Psoas muscle (tissue), 8 donors: ENCODE measurements around the gene SLC38A10. TPM values are rescaled to one million over a fixed set of nuclear protein-coding genes. Genes with fewer than 3 reads are reported as not detected.

Experiments
- ATAC-seq, 4 donors: fragments of 200-7000 bp; cut with Tn5 transposase; one replicate each; pipeline ENCODE4 v1.9.1; 2020; ENCODE audit warnings: moderate library complexity in 3 of 4, mild to moderate bottlenecking in 2 of 4
- DNase-seq, 2 donors: peaks; one replicate each; pipeline ENCODE4 v3.0.0-alpha.2; 2020
- H3K27ac ChIP-seq: fragments of 200-600 bp; one replicate; pipeline ENCODE4 v1.8.0; 2022
- H3K27me3 ChIP-seq, 3 donors: fragments of 200-600 bp in 1 of 3; one replicate each; pipeline versions ENCODE4 v1.6.1 to v1.8.0; 2013 to 2022; ENCODE audit warnings: low read length in 2 of 3, mild to moderate bottlenecking in 2 of 3, moderate library complexity in 1 of 3; ENCODE audit not compliant: insufficient read depth in 3 of 3
- H3K36me3 ChIP-seq, 2 donors: fragments of 200-600 bp in 1 of 2; one replicate each; pipeline versions ENCODE4 v1.6.1 to v1.8.0; 2013 to 2022; ENCODE audit warnings: low read depth in 1 of 2, mild to moderate bottlenecking in 1 of 2, moderate library complexity in 1 of 2; ENCODE audit not compliant: insufficient read depth in 1 of 2
- H3K4me1 ChIP-seq: fragments of 200-600 bp; one replicate; pipeline ENCODE4 v1.8.0; 2022
- H3K4me3 ChIP-seq: fragments of 200-600 bp; one replicate; pipeline ENCODE4 v1.8.0; 2022; ENCODE audit warnings: mild to moderate bottlenecking
- H3K9me3 ChIP-seq: fragments of 200-600 bp; one replicate; pipeline ENCODE4 v1.8.0; 2022
- WGBS, 3 donors: extraction: QIAGEN DNeasy Blood & Tissue Kit; methylation state at CpG; one replicate each; pipeline versions ENCODE4 v1.1.6 to v1.1.7; 2013; 5-methylcytosine and 5-hydroxymethylcytosine counted together
- intact Hi-C, 2 donors: fragments of 100-400 bp; cut with DNase I; formaldehyde crosslinking; loops; one replicate each; pipeline versions ENCODE4 v1.11.0 to v1.14.2; 2022
- polyA plus RNA-seq, 3 donors: library from polyadenylated mRNA; stranded (reverse); fragments of 200-250 nt; gene quantifications; one replicate each; pipeline ENCODE4 v1.2.3, GENCODE V29; 2013
- total RNA-seq, 4 donors: library from RNA; stranded (reverse); fragmentation: NEBNext Ultra II Directional in 2 of 4; extraction: Animal tissue kit (Norgen Biotek cat#: 25700) in 2 of 4; gene quantifications; one replicate each; pipeline versions ENCODE4 v1.2.1 to v1.2.4, GENCODE V29; 2021 to 2023
- TF ChIP-seq, protein P1 (sequence below): fragments of 200-600 bp; IDR thresholded peaks from one replicate; pipeline ENCODE4 v1.8.0; 2022; ENCODE audit warnings: antibody characterized with exemption
- donor health status: healthy with polysubstance abuse.
- donor health status: DM: no; HTN: no; CAD: no; lungs with moderate emphysema.
- donor health status: Bipolar disorder and iron deficiency.
- donor health status: healthy.
- donor health status: DM: yes; HTN: yes; CAD: no.
- donor health status: DM: no; HTN: no; CAD: no.
- donor health status: DM: no; HTN: no; CAD: no.
- donor health status: DM: yes; HTN: yes; CAD: no.

Gene SLC38A10
- total and polyA plus RNA-seq, 7 donors, result 16.7 to 40.6 (median 19.8) TPM

GRCh38 chr17:81246343-81246670, 48.8 kb downstream of the SLC38A10 start:
- intact Hi-C loops, result loop anchor here in 1 of 2 donors (10.0 kb wide), 1 partner anchor 222 kb away; no protein-coding TSS in a partner anchor
- peak in 1 of 4 donors; percentile 4 for ATAC-seq
- Histone ChIP-seq H3K4me1 (no peaks in the 10 kb centered on the region), H3K4me3 (no peak overlapping the region), H3K27me3 (no peaks in the 10 kb centered on the region), H3K27ac (no peak overlapping the region), H3K9me3 (no peaks in the 10 kb centered on the region), H3K36me3 (peaks cover 0 to 22% of the 10 kb centered on the region in 2 donors)
- WGBS, 3 donors, result 65 to 86% (median 86%) methylated on average over 9 to 10 of the region's 10 CpGs
- peak; percentile 15 to 46 for DNase-seq
- TF ChIP-seq, protein P1, sequence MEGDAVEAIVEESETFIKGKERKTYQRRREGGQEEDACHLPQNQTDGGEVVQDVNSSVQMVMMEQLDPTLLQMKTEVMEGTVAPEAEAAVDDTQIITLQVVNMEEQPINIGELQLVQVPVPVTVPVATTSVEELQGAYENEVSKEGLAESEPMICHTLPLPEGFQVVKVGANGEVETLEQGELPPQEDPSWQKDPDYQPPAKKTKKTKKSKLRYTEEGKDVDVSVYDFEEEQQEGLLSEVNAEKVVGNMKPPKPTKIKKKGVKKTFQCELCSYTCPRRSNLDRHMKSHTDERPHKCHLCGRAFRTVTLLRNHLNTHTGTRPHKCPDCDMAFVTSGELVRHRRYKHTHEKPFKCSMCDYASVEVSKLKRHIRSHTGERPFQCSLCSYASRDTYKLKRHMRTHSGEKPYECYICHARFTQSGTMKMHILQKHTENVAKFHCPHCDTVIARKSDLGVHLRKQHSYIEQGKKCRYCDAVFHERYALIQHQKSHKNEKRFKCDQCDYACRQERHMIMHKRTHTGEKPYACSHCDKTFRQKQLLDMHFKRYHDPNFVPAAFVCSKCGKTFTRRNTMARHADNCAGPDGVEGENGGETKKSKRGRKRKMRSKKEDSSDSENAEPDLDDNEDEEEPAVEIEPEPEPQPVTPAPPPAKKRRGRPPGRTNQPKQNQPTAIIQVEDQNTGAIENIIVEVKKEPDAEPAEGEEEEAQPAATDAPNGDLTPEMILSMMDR, result no peak

DNA sequence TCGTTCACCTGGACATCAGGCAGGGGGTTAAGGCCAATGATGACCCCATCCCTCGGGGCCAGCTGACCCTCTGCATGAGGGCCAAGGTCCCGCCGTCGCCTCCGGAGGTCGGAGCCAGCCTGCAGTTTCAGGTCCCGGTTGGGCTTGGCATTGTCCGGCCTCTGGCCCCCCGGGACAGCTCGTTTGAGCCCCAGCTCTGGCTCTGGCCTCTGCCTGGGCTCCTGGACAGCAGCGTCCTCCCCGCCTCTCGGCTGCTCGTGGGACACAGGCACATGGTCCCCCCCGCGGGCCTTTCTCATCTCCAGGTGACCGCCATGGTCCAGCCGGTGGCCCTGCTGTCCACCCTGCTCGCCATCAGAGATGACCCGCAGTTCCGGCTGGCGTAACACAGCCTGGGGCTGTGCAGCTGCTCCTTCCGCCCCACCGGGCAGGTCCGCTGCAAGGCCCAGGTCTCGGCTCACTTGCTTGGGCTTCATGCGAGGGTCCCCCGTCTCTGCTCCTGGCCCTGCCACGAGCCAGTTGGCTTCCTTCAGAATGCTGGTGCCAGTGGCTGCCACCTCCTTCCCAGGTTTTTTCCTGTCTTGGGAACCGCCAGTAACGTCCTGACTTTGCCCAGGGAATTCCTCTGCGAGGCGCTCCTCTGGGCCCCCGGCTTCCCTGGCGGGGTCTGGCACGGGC, 49.3 kb downstream of the SLC38A10 start:
- DNase-seq, result peak; percentile 19 to 50
- Histone ChIP-seq H3K9me3 (no peaks in the 10 kb centered on the region), H3K4me3 (no peak overlapping the region), H3K4me1 (peaks cover under 1% of the 10 kb centered on the region), H3K27me3 (no peaks in the 10 kb centered on the region), H3K27ac (no peak overlapping the region), H3K36me3 (peaks cover 0 to 22% of the 10 kb centered on the region in 2 donors)
- no peak for ATAC-seq
- intact Hi-C loops, result loop anchor here in 1 of 2 donors (10.0 kb wide), 1 partner anchor 221 kb away; no protein-coding TSS in a partner anchor
- 59 to 67% (median 67%) methylated on average over 35 to 37 of the region's 37 CpGs for WGBS, 3 donors
- TF ChIP-seq, protein P1, result no peak

- Histone ChIP-seq H3K36me3 (peaks cover 0 to 17% of the 10 kb centered on the region in 2 donors), H3K27ac (no peak overlapping the region), H3K4me1 (peaks cover 7% of the 10 kb centered on the region), H3K27me3 (no peaks in the 10 kb centered on the region), H3K4me3 (no peak overlapping the region), H3K9me3 (no peaks in the 10 kb centered on the region)
- TF ChIP-seq, protein P1, result no peak
- WGBS, 3 donors, result 69 to 77% (median 74%) methylated on average over 25 of the region's 25 CpGs
- DNase-seq (peak; percentile 10 to 35), ATAC-seq (no peak)
- intact Hi-C loops, result loop anchor here in 1 of 2 donors (10.0 kb wide), 1 partner anchor 220 kb away; no protein-coding TSS in a partner anchor
Observed at GRCh38 chr17:81245024-81245664, 50.0 kb downstream of the SLC38A10 start.

DNA sequence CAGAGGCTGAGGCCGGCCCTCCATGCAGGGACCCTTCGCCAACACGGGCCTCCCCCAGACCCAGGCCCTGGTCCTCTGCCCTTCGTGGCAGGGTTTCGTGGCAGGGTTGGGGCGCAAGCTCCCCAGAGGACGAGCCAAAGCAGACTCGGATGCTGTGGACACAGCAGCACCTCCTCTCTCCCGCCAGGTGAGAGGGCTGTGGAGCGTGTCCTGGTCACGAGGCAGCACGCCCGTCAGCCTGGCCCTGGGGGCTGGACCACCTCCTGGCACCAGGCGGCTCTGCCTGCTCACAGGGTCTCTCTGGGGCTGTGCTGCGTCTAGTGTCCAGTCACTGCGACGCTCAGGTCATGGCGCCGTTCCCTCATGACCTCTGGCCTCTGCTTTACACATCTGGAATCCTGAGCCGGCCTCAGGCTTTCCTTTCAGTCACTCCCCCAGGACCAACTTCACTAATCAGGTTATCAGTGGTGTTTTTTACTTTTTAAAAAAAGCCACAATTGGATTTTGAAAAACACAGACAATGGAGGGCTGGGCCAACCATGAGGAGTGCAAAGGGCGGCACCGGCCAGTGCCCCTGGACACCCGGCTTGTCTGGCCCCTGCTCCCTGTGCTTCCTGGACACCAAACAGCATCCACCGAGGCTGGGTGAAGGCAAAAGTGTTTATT, 50.6 kb downstream of the SLC38A10 start:
- TF ChIP-seq, protein P1, result no peak
- no peaks in the 10 kb centered on the region for H3K27me3 ChIP-seq
- no peaks in the 10 kb centered on the region for H3K9me3 ChIP-seq
- no peak overlapping the region for H3K4me3 ChIP-seq
- no peak overlapping the region for H3K27ac ChIP-seq
- 60 to 76% (median 70%) methylated on average over 23 to 24 of the region's 24 CpGs for WGBS, 3 donors
- H3K4me1 ChIP-seq, result peaks cover 10% of the 10 kb centered on the region
- H3K36me3 ChIP-seq, result peaks cover 0 to 10% of the 10 kb centered on the region in 2 donors
- ATAC-seq (no peak), DNase-seq (peak; percentile 7 to 49)
- intact Hi-C loops, result loop anchor here in 1 of 2 donors (10.0 kb wide), 1 partner anchor 220 kb away; no protein-coding TSS in a partner anchor
